OCI-LY7 (cell line): ENCODE data around the gene DYNAP.

ENCODE experiments used
- EZH2phosphoT487 ChIP-seq: fragments of 200-600 bp; sonication (generic); IDR thresholded peaks from 2 replicates; pipeline ENCODE4 v1.6.1; 2018; ENCODE audit warnings: low read depth, borderline replicate concordance, mild to moderate bottlenecking, mixed run types, antibody characterized with exemption, low read length, moderate library complexity, mixed read lengths
- TF ChIP-seq, protein P1 (sequence below): fragments of 200-600 bp; sonication (generic); conservative IDR thresholded peaks from 2 replicates; pipeline ENCODE4 v1.5.1; 2014; ENCODE audit warnings: mild to moderate bottlenecking, antibody characterized with exemption, low read length, moderate library complexity, mixed read lengths

DNA sequence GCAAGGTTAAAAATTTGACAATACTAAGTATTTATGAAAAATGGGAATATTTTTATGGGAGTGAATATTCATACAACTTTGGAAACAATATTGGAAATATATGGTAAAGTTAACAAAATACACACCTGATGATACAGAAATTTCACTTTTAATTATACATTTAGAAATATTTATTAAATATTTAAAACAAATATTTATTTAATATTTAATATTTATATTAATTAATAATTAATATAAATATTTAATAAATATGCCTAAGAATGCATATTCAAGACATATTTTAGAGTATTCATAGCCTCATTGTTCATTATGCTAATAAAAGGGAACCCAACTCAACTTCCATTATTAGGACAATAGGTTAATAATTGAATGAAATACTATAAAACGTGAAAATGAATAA is 7.0 kb upstream of the DYNAP start:
- TF ChIP-seq, protein P1, sequence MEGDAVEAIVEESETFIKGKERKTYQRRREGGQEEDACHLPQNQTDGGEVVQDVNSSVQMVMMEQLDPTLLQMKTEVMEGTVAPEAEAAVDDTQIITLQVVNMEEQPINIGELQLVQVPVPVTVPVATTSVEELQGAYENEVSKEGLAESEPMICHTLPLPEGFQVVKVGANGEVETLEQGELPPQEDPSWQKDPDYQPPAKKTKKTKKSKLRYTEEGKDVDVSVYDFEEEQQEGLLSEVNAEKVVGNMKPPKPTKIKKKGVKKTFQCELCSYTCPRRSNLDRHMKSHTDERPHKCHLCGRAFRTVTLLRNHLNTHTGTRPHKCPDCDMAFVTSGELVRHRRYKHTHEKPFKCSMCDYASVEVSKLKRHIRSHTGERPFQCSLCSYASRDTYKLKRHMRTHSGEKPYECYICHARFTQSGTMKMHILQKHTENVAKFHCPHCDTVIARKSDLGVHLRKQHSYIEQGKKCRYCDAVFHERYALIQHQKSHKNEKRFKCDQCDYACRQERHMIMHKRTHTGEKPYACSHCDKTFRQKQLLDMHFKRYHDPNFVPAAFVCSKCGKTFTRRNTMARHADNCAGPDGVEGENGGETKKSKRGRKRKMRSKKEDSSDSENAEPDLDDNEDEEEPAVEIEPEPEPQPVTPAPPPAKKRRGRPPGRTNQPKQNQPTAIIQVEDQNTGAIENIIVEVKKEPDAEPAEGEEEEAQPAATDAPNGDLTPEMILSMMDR = no peak
- no peak for TF ChIP-seq EZH2phosphoT487
